Lower lobe of right lung (tissue), 2 donors: Measurements from ENCODE around the gene MRPL10. TPM values are rescaled to one million over a fixed set of nuclear protein-coding genes. Genes with fewer than 3 reads are reported as not detected.
A peak's percentile ranks its signal among the peaks of the same experiment; 100 is the strongest.

Experiments
- ATAC-seq, 2 donors: fragments of 200-7000 bp; cut with Tn5 transposase; one replicate each; pipeline ENCODE4 v1.9.1; 2020 to 2022; ENCODE audit warnings: mild to moderate bottlenecking in 2 of 2, moderate library complexity in 2 of 2
- DNase-seq: peaks from one replicate; pipeline ENCODE4 v3.0.0-alpha.2; 2020
- H3K27ac ChIP-seq: fragments of 200-600 bp; one replicate; pipeline ENCODE4 v1.8.0; 2022
- H3K27me3 ChIP-seq: fragments of 200-600 bp; one replicate; pipeline ENCODE4 v1.8.0; 2022; ENCODE audit warnings: low read depth
- H3K36me3 ChIP-seq: fragments of 200-600 bp; one replicate; pipeline ENCODE4 v1.8.0; 2022; ENCODE audit warnings: mild to moderate bottlenecking
- H3K4me1 ChIP-seq: fragments of 200-600 bp; one replicate; pipeline ENCODE4 v1.8.0; 2022
- H3K4me3 ChIP-seq: fragments of 200-600 bp; one replicate; pipeline ENCODE4 v1.8.0; 2022; ENCODE audit warnings: mild to moderate bottlenecking
- H3K9me3 ChIP-seq: fragments of 200-600 bp; one replicate; pipeline ENCODE4 v1.8.0; 2022
- CTCF ChIP-seq: fragments of 200-600 bp; IDR thresholded peaks from one replicate; pipeline ENCODE4 v1.8.0; 2022; ENCODE audit warnings: antibody characterized with exemption, mild to moderate bottlenecking
- intact Hi-C: fragments of 100-400 bp; cut with DNase I; formaldehyde crosslinking; loops from one replicate; pipeline ENCODE4 v1.11.0; 2022
- total RNA-seq: library from RNA; stranded (reverse); fragmentation: NEBNext Ultra II Directional; extraction: Animal tissue kit (Norgen Biotek cat#: 25700); gene quantifications from one replicate; pipeline ENCODE4 v1.2.1, GENCODE V29; 2021
- donor health status: DM: no; HTN: yes; CAD: no; lungs with severe emphysema.

Gene MRPL10
- total RNA-seq, 1 donor from 2014 or later = 33.2 TPM

- intact Hi-C loops = no loop called here
- ATAC-seq = peak in 1 of 2 donors; percentile 8
- peaks cover 20% of the 10 kb centered on the region for H3K27me3 ChIP-seq
- H3K27ac ChIP-seq = no peak overlapping the region
- no peak for TF ChIP-seq CTCF
- H3K4me3 ChIP-seq = no peak overlapping the region
- H3K36me3 ChIP-seq = no peaks in the 10 kb centered on the region
- H3K4me1 ChIP-seq = peaks cover 7% of the 10 kb centered on the region
- H3K9me3 ChIP-seq = no peaks in the 10 kb centered on the region
- DNase-seq = no peak
Observed at GRCh38 chr17:47872019-47872650, 40.8 kb upstream of the MRPL10 start.

- DNase-seq (no peak), ATAC-seq (no peak)
- Histone ChIP-seq H3K36me3 (no peaks in the 10 kb centered on the region), H3K27me3 (peaks cover 20% of the 10 kb centered on the region), H3K4me3 (no peak overlapping the region), H3K4me1 (peaks cover 7% of the 10 kb centered on the region), H3K27ac (no peak overlapping the region), H3K9me3 (no peaks in the 10 kb centered on the region)
- intact Hi-C loops = no loop called here
- TF ChIP-seq CTCF = no peak
Observed at GRCh38 chr17:47871048-47871447, 39.7 kb upstream of the MRPL10 start.

GRCh38 chr17:47870056-47870455 lies 38.7 kb upstream of the MRPL10 start:
- no peak for ATAC-seq
- no peak for TF ChIP-seq CTCF
- no peak for DNase-seq
- H3K4me1 ChIP-seq = peaks cover 7% of the 10 kb centered on the region
- peaks cover 20% of the 10 kb centered on the region for H3K27me3 ChIP-seq
- H3K9me3 ChIP-seq = no peaks in the 10 kb centered on the region
- no peak overlapping the region for H3K4me3 ChIP-seq
- intact Hi-C loops = no loop called here
- no peaks in the 10 kb centered on the region for H3K36me3 ChIP-seq
- no peak overlapping the region for H3K27ac ChIP-seq

GRCh38 chr17:47869114-47869513 lies 37.8 kb upstream of the MRPL10 start:
- DNase-seq (no peak), ATAC-seq (no peak)
- H3K4me3 ChIP-seq = no peak overlapping the region
- H3K36me3 ChIP-seq = no peaks in the 10 kb centered on the region
- H3K27me3 ChIP-seq = peaks cover 20% of the 10 kb centered on the region
- intact Hi-C loops = no loop called here
- H3K9me3 ChIP-seq = no peaks in the 10 kb centered on the region
- peaks cover 7% of the 10 kb centered on the region for H3K4me1 ChIP-seq
- no peak overlapping the region for H3K27ac ChIP-seq
- no peak for TF ChIP-seq CTCF

- TF ChIP-seq CTCF = no peak
- Histone ChIP-seq H3K9me3 (no peaks in the 10 kb centered on the region), H3K27ac (no peak overlapping the region), H3K36me3 (no peaks in the 10 kb centered on the region), H3K4me3 (no peak overlapping the region), H3K27me3 (peaks cover 15% of the 10 kb centered on the region), H3K4me1 (peaks cover 9% of the 10 kb centered on the region)
- DNase-seq = no peak
- intact Hi-C loops = no loop called here
- no peak for ATAC-seq
Observed at GRCh38 chr17:47867813-47868533, 36.6 kb upstream of the MRPL10 start.
